ENCODE measurements around the gene EGLN2.
"Not testable (repeated sequence)": the region's sequence is repeated elsewhere in the genome, so short reads cannot be mapped to it uniquely, and the experiment has no call there.

Gene EGLN2

DNA sequence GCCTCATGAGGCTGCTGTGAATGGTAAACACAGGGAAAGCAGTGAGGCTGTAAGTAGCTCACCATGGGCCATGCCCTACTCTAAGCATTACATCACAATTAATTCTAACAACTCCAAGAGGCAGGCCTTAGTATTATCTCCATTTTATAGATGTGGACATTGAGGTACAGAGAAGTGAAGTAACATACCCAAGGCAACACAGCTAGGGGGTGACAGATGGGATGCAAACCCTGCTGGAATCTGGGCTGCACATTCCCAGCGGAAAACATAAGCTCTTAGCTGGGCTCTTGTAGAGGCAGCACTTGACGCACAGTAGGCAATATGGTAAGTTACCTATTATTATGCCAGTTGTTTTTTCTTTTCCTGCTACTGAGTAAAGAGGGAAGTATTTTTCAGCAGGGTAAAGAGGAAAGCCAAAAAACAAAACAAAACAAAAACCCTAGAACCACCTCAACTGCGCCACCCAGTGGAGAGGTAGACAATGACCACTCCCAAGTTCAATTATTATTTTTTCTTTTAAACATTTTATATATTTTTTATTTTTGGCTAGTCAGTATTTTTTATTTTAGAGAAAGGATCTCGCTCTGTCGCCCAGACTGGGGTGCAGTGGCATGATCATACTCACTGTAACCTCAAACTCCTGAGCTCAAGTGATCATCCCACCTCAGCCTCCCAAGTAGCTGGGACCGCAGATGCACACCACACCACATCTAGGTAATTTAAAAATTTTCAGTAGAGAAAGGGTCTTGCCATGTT, 20.7 kb downstream of the EGLN2 start:
- DNase-seq (ENCODE audit: low spot score), result not testable (repeated sequence)

DNA sequence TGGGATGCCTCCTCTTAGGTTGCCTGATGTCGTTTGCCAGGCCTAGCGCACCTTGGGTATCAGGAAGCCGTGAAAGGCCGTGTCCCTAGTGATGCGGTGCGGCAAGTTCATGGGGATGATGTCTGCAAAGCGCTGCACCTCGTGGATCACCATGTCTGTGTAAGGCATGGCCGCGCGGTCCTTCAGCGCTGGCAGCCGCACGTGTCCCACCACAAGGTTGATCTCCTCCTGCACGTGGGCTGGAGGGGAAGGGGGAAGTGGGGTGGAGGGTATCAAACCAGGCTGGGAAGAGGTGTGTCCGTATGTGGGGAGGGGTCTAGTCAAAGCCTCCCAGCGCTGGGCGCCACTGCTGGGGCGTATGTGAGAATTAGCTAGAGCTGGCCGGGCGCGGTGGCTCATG, 23.2 kb downstream of the EGLN2 start:
- DNase-seq (ENCODE audit: low spot score), result no peak

- not testable (repeated sequence) for DNase-seq (ENCODE audit: low spot score)
Measured at GRCh38 chr19:40822704-40823553, 23.9 kb downstream of the EGLN2 start.

GRCh38 chr19:40824916-40825315, 25.9 kb downstream of the EGLN2 start:
- DNase-seq (ENCODE audit: low spot score), result not testable (repeated sequence)

- DNase-seq (ENCODE audit: low spot score), result not testable (repeated sequence)
Measured at GRCh38 chr19:40825460-40826095, 26.6 kb downstream of the EGLN2 start.

GRCh38 chr19:40826312-40826698, 27.3 kb downstream of the EGLN2 start:
- not testable (repeated sequence) for DNase-seq (ENCODE audit: low spot score)

- DNase-seq (ENCODE audit: low spot score), result not testable (repeated sequence)
Measured at GRCh38 chr19:40826699-40827385, 27.9 kb downstream of the EGLN2 start.

- DNase-seq (ENCODE audit: low spot score), result no peak
Measured at GRCh38 chr19:40827386-40828247, 28.6 kb downstream of the EGLN2 start.

DNA sequence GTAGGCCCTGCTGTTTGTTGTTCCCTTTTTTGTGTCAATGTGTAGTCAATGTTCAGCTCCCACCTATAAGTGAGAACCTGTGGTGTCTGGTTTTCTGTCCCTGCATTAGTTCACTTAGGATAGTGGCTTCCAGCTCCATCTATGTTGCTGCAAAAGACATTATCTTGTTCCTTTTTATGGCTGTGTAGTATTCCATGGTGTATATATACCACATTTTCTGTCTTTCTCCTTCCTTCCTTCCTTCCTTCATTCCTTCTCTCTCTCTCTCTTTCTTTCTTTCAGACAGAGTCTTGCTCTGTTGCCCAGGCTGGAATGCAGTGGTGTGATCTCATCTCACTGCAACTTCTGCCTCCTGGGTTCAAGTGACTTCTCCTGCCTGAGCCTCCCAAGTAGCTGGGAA, 30.2 kb downstream of the EGLN2 start:
- DNase-seq (ENCODE audit: low spot score), result no peak

GRCh38 chr19:40830741-40831140, 31.8 kb downstream of the EGLN2 start:
- not testable (repeated sequence) for DNase-seq (ENCODE audit: low spot score)

DNA sequence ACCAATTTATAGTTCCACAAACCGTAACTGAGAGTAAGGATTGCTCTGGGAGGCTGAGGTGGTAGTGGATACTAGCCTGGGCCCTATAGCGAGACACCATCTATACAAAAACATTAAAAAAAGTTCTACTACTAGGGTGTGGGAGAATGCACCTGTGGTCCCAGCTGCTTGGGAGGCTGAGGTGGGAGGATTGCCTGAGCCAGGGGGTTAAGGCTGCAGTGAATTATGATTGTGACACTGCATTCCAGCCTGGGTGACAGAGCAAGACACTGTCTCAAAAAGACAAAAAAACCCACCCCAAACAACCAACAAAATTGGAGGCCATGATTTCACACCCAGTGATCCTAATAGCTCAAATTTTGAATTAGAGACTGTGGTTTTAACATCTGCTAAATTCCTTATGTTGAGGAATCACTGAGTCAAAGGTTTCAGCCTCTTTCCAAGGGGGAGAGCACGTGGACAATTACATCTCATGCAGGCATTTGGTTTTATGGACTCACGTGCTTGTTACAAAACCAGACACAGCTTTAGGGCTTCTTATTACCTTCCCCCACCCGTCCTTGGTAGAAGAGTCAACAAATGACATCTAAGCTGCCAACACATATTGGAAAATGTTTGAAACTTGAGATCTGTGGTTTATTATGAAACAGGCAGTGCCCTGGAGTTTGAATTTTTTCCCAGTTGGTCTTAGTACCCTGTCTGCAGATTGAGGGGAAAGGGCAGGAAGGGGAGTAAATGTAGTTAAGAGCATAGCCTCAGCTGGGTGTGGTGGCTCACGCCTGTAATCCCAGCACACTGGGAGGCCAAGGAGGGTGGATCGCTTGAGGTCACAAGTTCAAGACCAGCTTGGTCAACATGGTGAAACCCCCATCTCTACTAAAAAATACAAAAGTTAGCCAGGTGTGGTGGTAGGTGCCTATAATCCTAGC, 32.8 kb downstream of the EGLN2 start:
- DNase-seq (ENCODE audit: low spot score), result peak; percentile 88

GRCh38 chr19:40832431-40832790, 33.4 kb downstream of the EGLN2 start:
- DNase-seq (ENCODE audit: low spot score), result not testable (repeated sequence)

DNA sequence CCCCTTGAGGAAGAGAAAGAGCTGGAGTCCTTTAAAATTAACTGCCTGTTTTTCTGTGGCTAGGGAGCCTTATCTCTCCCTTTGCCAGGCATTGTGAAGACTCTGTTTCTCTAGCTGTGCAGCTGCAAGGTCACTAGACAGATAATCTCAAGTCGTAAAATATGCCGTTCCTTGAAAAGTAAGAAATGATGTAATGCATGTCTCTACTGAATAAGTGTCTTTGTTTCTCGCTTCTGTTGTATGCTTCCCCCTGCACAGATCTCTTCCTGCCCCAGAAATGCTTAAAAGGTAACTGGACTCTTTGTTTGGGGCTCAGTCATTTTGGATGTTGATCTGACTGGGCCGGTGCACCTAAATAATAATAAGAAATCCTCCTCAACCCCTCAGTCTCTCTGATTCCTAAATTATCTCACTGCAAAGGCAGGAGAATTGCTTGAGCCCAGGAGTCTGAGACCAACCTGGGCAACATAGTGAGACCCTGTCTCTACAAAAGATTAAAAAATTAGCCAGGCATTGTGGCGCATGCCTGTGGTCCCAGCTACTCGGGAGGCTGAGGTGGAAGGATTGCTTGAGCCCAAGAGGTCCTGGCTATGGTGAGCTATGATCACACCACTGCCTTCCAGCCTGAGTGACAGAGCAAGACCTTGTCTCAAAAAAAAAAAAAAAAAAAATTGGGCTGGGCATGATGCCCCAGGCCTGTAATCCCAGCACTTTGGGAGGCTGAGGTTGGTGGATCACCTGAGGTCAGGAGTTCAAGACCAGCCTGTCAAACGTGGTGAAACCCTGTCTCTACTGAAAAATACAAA, 34.9 kb downstream of the EGLN2 start:
- DNase-seq (ENCODE audit: low spot score), result not testable (repeated sequence)

DNA sequence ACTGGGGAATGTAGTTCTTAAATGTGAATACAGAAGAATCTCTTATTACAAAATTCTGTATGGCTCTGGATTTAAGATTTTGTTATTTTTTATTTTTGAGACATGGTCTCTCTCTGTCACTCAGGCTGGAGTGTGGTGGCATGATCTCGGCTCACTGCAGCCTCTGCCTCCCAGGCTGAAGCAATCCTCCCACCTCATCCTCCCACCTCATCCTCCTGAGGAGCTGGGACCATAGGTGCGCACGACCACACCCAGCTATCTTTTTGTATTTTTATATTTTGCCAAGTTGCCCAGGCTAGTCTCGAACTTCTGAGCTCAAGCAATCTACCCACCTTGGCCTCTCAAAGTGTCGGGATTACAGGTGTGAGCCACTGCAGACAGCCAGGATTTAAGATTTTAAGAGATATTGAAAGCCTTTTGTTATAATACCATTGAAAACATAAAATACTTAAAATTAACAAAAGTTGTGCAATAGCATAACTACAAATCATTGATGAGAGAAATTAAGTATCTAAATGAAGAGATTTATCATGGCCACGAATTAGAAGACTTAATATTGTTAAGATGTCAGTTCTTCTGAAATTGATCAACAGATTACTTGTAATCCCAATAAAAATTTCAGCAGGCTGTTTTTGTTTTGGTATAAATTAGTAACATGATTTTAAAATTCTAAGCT, 37.9 kb downstream of the EGLN2 start:
- no peak for DNase-seq (ENCODE audit: low spot score)

- not testable (repeated sequence) for DNase-seq (ENCODE audit: low spot score)
Measured at GRCh38 chr19:40838477-40838876, 39.5 kb downstream of the EGLN2 start.

GRCh38 chr19:40842012-40842411, 43.0 kb downstream of the EGLN2 start:
- not testable (repeated sequence) for DNase-seq (ENCODE audit: low spot score)

DNA sequence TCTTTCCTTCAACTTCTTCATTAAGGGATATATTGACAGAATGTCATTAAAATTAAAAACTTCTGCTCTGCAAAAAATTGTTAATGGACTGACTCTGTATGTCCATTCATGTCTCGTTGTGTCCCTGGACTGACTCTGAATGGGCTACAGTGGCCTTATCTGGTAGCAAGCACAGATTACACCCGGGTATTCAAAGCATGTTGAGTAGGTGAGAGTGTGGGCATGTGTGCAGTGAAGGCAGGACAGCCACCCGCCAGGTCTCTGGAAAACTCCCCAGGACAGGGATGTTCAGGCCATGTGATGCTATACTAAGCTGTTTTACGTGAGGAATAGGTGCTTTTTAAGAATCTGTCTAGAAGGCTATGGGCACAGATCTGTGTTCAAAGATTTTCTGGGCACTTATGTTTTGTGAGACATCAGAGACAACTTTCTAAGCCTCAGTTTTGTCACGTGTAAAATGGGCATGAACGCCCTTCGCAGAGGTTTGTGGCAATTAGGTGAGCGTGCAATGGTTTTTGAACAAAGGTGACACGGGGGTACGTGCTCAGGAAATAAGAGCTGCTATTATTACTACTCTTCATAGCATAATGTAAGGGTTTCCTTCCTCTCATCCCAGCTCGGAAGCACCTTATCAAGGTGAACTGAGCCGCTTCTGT, 44.1 kb downstream of the EGLN2 start:
- DNase-seq (ENCODE audit: low spot score), result not testable (repeated sequence)

GRCh38 chr19:40843653-40844052, 44.7 kb downstream of the EGLN2 start:
- not testable (repeated sequence) for DNase-seq (ENCODE audit: low spot score)

All from GM03348 (cell line).